NCI-H748 (cell line): ENCODE measurements around the gene HES7.

ENCODE experiments used
- DNase-seq: peaks from one replicate; lab custom pipeline; 2025; ENCODE audit not compliant: unreplicated experiment; lab: John Stamatoyannopoulos, UW

Gene HES7

GRCh38 chr17:8123695-8124349 lies at the start of gene HES7:
HES7 (minus strand) TSS chr17:8124106; CDS start chr17:8124084, 22 bp downstream.
- peak; percentile 70 for DNase-seq

- DNase-seq, result peak; percentile 100
Measured at GRCh38 chr17:8173056-8173870, 49.4 kb upstream of the HES7 start.

DNA sequence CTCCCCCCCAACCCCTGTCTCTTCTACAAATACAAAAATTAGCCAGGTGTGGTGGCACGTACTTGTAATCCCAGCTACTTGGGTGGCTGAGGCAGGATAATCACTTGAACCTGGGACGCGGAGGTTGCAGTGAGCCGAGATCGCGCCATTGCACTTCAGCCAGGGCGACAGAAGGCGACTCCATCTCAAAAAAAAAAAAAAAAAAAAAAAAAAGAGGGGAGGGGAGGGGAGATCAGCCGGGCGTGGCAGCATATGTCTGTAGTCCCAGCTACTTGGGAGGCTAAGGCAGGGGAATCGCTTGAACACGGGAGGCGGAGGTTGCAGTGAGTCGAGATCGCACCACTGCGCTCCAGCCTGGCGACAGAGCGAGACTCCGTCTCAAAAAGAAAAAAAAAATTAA lies 46.3 kb upstream of the HES7 start:
- DNase-seq, result peak; percentile 27

DNA sequence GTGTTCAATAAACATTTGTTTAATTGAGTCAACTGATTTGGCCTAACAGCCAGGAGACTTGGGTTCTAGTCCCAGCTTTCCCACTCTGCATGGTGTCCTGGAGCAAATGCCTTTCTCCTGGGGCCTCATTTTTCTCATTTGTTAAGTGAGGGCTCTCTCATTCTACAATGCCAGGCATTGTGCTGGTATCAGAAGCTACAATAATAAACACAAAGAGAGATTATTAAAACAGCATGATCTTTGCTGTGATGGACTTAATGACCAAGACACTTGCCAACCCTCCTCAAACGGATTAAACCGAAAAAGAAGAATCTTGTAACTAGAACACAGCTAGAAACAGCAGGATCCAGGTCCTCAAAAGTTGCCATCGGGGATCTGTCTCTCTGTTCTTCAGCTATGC lies 43.6 kb upstream of the HES7 start:
- DNase-seq, result no peak

DNA sequence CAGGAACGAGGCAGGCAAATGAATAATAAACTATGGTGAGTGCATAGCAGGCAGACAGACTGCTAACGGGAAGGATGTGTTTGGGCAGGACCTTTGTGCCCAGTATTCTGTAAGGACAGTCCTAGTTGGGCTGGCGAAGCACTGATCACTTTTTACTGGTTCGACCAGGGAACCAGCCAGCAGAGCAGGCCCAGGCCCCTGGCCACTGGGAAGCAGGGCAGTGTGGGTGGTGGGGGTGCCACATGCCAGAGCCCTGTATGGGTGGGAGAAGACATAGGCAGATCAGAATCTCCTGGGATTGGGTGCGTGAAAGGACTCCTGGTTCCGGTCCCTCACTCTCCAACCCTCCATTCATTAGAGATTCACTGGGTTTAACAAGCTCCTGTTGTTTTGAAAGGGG lies 42.8 kb upstream of the HES7 start:
- DNase-seq, result no peak

DNA sequence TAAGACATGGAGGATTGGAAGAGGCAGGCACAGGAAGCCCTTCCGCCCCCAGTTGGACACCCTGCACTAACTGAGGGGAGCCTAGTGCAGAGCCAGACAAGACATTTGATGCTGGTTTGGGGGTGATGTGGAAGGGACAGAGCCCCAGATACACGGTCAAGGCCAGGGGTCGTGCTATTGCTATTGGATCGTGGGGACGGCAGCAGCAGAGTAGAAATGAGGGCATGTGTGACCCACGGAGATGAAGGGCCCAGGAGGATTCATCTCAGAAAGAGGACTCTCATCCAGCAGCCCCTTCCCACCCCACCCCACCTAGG lies 40.9 kb upstream of the HES7 start:
- DNase-seq, result no peak

DNA sequence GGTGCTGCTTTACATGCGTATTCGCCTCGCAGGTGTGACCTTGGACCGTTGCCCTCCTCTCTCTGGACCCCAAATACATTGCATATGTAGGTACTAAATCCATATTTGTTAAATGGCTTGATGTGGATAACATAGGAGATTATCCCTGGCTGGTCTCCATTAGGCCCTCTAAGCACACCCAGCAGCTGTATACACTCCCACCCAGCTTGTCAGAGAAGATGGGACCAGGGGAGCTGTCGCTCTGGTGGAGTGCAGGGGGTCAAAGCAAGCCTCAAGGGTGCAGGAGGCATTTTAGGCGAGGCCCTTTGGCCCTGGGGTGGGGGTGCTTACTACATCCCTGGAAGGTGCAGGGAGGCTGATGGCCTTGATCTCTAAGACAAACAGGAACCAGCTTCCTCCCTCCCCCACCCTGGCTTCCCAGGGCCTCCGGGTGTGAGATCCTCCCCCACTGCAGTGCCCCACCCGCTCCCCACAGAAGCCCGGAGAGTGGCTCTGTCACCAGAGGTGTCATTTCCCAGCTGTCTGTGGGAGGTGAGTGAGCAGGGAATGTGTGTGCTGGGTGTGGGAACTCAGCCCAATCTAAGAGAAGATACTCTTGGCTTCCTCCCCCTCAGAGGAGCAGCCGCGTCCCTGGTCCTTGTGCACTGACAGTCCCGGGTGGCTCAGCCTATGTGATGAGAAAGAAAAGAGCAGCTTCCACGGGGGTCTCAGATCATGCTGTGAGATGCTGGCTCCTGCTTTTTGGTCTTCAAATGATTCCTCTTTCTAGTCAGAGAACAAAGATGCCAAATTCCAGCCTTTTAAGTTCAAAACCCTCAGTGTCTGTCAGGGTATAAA lies 40.3 kb upstream of the HES7 start:
- peak; percentile 59 for DNase-seq

- DNase-seq, result peak; percentile 58
Measured at GRCh38 chr17:8162997-8163977, 39.4 kb upstream of the HES7 start.

- peak; percentile 85 for DNase-seq
Measured at GRCh38 chr17:8162233-8162996, 38.5 kb upstream of the HES7 start, which contains the start of gene VAMP2. VAMP2 (minus strand) TSS chr17:8162948; CDS start chr17:8162879, 69 bp downstream.

- no peak for DNase-seq
Measured at GRCh38 chr17:8161289-8162232, 37.7 kb upstream of the HES7 start.

- no peak for DNase-seq
Measured at GRCh38 chr17:8160741-8161221, 36.9 kb upstream of the HES7 start.

GRCh38 chr17:8160224-8160577 lies 36.3 kb upstream of the HES7 start:
- no peak for DNase-seq

- no peak for DNase-seq
Measured at GRCh38 chr17:8159459-8160223, 35.7 kb upstream of the HES7 start.

DNA sequence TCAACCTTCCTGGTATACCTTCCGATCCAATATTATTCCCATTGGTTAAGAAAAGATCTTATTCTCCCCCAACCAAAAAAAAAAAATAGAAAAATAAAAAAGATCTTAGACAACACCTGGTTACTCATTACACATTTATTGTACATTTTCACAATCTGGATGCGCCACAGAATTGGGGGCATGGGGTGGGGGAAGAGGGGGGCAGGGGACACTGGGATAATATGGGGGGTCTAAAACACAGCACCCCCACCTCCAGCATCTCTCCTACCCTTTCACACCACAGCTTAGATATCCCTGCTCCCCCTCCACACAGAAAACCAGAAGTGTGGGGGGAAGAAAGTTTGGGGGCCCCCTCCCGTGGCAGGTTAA lies 35.1 kb upstream of the HES7 start:
- DNase-seq, result no peak

- peak; percentile 91 for DNase-seq
Measured at GRCh38 chr17:8158267-8159031, 34.5 kb upstream of the HES7 start.

GRCh38 chr17:8156246-8156992 lies 32.5 kb upstream of the HES7 start:
- peak; percentile 100 for DNase-seq

DNA sequence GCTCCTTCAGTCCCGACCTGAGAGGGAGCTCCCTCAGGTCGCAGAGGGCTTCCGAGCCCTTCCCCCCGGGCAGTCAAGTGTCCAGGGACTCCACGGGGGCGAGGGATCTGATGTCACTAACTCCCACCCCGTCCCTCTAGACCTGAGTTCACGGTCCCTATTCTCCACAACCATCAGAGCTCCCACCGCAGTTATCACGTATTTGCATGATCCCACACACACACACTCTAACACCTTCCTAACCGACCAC lies 32.0 kb upstream of the HES7 start:
- no peak for DNase-seq
